HG02798 (cell line): ENCODE measurements around the gene CAMK1.

Experiments
- ATAC-seq: cut with Tn5 transposase; IDR thresholded peaks from one replicate; pipeline ENCODE4 v1.9.1; 2021; ENCODE audit warnings: mild to moderate bottlenecking; ENCODE audit not compliant: unreplicated experiment, poor library complexity

CAMK1 gene

DNA sequence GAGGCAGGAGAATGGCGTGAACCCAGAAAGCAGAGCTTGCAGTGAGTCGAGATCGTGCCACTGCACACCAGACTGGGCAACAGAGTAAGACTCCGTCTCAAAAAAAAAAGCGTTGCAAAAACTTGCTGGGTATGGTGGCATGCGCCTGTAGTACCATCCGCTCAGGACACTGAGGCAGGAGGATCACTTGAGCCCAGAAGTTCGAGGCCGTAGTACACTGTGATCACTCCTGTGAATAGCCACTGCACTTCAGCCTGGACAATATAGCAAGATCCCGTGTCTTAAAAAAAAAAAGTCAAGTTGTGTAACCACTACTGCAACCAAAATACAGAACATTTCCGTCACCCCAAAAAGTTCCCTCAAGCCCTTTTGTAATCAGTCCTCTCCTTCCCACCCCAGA, 24.7 kb upstream of the CAMK1 start:
- no peak for ATAC-seq

GRCh38 chr3:9793161-9793781, 23.5 kb upstream of the CAMK1 start:
- no peak for ATAC-seq

GRCh38 chr3:9792405-9793160, 22.8 kb upstream of the CAMK1 start, which contains the start of the genes ARPC4 and TADA3:
TSS of gene ARPC4 (plus strand) at chr3:9793082. CDS start at chr3:9793122, 40 bp downstream.
TSS of gene TADA3 (minus strand) at chr3:9792473. CDS start at chr3:9791466, 1,007 bp downstream.
- peak; percentile 88 for ATAC-seq

DNA sequence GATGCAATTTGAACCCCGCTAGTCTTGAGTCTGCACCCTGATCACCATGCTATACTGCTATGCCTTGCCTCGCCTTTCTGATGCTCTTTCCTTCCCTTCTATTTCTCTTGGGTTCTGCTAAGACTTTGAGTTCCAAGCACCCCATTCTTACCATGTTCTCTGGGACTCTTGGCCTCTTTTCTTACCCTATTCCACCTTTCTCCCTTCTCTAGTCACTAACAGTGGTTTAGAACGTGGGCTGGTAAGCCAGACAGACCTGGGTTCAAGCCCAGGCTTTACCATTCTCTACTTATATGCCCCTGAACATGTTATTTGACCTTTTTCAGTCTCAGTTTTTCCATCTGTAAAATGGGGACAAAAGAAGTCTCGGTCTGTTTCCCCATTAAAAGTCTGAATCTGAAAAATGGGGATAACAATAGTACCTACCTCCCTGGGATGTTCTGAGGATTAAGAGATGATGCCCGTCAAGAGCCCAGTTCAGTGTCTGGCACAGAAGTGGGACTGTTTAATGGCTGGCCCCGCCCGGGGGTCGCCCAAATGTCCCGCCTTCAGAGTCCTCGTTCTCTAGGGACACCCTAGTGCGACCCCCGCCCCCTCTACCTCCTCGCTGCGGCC, 22.1 kb upstream of the CAMK1 start:
- ATAC-seq: no peak

GRCh38 chr3:9791127-9791526, 21.4 kb upstream of the CAMK1 start:
- no peak for ATAC-seq

DNA sequence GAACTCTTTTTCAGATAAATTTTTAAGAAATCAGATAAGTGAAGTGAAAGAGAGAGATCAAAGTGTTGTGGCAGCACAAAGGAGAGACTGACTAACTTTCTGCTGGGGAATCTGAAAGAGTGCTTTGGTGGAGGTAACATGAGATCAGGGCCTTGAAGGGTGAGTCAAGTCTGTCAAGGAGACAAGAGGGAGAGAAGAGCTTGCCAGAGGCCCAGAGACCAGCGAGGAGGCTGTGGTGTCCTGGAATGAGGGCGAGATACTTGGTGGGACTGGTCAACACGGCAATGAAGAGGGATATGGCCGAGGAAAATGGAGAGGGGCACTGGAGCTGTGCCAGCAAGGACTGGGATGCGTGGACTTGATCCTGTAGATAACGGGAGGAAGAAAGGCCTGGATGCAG, 18.0 kb upstream of the CAMK1 start:
- no peak for ATAC-seq

DNA sequence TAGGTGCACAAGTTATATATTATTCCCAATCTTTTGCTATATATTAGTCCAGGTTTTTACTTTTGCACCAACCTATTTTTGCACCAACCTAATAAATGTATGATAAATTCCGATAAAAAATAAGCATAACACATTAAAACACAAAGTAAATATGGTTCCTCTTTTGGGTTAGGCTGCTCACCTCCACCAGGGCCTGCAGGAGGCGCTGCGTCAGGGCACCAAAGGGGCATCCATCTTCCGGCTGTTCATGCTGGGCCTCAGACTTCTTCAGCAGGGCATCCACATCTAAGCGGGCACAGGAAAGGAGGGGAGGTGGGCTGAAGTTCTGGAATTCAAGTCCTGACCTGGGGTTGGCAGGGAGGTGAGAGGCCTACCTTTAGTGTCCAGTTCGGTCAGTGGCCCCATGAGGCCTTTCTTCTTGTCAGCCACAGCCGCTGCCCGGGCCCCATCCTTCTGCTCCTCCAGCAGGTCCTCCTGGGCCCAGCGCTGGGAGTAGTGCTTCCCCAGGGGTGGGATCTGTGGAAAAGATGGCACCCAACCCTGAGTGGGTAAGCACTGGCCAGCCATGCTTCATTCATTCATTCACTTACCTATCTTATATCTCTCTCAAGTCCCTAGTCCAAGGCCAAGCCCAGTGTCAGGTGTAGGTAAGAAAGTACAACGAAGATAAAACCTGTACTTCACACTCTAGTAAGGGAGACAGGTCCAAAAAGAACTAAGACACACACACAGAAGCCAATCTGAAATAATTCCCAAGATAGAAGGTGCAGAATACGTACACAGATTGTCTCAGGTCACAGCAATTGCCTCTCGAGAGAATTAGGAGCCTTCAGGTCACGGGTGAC, 17.3 kb upstream of the CAMK1 start:
- no peak for ATAC-seq

DNA sequence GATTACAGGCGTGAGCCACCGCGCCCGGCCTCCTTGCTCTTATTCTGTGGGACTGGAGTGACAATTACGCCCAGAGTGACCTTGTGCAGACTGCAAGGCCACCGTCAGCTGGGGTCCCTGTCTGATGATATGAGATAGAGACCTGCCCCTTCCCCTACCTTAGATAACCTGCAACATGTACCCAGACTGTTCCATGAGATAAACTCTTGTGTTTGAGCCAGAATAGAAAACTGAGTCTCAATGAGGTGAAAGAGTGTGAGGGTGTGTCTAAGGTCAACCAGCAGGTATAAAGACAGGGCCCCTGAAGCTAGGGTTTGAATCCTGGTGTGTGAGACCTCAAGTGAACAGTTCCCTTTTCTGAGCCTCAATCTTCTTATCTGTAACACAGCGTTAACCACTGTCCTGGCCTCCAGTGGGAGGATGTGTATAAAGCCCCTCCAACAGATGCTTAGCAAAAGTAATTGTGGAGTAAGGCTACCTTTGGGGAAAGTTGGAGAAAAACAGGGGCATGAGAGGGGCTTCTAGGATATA, 16.5 kb upstream of the CAMK1 start:
- ATAC-seq: no peak

DNA sequence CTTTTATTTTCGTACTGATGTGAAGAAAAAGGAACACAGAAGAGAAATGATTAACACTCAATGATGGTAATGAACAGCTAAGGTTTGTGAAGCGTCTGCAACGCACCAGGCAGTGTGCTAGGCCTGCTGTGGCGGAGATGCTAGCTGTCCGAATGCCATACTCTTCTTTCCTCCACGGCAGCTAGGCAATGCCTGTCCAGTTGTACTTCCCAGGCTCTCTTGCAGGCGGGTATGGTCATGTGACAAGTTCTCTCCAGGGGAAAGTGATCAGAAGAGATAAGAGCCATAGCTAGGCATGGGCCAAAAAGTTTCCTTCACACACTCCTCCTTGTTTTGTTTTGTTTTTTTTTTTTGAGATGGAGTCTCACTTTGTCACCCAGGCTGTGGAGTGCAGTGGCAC, 15.9 kb upstream of the CAMK1 start:
- no peak for ATAC-seq

GRCh38 chr3:9784965-9785364, 15.2 kb upstream of the CAMK1 start:
- ATAC-seq: no peak

GRCh38 chr3:9783954-9784353, 14.2 kb upstream of the CAMK1 start:
- ATAC-seq: no peak

GRCh38 chr3:9782770-9783169, 13.0 kb upstream of the CAMK1 start:
- ATAC-seq: no peak

DNA sequence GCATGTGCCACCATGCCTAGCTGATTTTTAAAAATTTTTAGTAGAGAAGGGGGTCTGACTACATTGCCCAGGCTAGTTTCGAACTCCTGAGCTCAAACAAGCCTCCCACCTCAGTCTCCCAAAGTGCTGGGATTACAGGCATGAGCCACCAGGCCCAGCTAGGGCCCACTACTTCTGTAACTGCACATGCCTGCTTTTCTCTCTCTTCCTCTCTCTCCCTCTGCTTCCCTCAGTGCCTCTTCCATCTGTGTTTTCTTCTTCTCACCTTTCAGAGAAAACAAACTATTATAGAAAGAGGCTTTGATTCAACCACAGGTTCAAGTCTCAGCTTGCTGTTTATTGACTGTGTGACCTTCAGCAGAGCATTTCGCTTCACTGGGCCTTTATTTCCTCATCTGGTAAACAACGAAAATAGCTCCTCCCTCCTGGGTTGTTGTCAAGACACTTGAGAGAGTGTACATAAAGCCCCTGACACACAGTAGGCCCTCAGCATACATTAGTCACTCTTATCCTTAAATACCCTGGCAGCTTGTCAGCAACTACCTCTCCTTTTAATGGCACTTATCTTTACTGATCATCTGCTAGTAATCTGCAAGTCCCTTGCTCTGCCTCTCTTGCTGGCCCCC, 12.3 kb upstream of the CAMK1 start:
- no peak for ATAC-seq

GRCh38 chr3:9781551-9781950, 11.8 kb upstream of the CAMK1 start:
- ATAC-seq: no peak

GRCh38 chr3:9780910-9781309, 11.2 kb upstream of the CAMK1 start:
- ATAC-seq: no peak

- no peak for ATAC-seq
Measured at GRCh38 chr3:9780458-9780812, 10.7 kb upstream of the CAMK1 start.

GRCh38 chr3:9779721-9780457, 10.1 kb upstream of the CAMK1 start:
- peak; percentile 55 for ATAC-seq

- no peak for ATAC-seq
Measured at GRCh38 chr3:9779075-9779593, 9.4 kb upstream of the CAMK1 start.
